Type B pancreatic cell (in vitro differentiated cells): ENCODE results near the gene SPATS1. TPM values are rescaled to one million over a fixed set of nuclear protein-coding genes. Genes with fewer than 3 reads are reported as not detected.
"Not testable (repeated sequence)": the region's sequence is repeated elsewhere in the genome, so short reads cannot be mapped to it uniquely, and the experiment has no call there.

Experiments
- DNase-seq: peaks from one replicate; pipeline ENCODE4 v3.0.0; 2021; ENCODE audit warnings: mixed read lengths; ENCODE audit not compliant: unreplicated experiment; ENCODE audit errors: extremely low spot score
- H3K27ac Mint-ChIP-seq: 2 replicates; pipeline ENCODE4 v1.8.0; 2021; ENCODE audit warnings: mild to moderate bottlenecking, mixed read lengths
- H3K27me3 Mint-ChIP-seq: 2 replicates; pipeline ENCODE4 v1.8.0; 2021; ENCODE audit warnings: mixed read lengths
- H3K36me3 Mint-ChIP-seq: 2 replicates; pipeline ENCODE4 v1.8.0; 2021; ENCODE audit warnings: mixed read lengths
- H3K4me1 Mint-ChIP-seq: one replicate; pipeline ENCODE4 v1.8.0; 2021; ENCODE audit warnings: mixed read lengths; ENCODE audit not compliant: unreplicated experiment
- H3K4me3 Mint-ChIP-seq: 2 replicates; pipeline ENCODE4 v1.8.0; 2021; ENCODE audit warnings: mild to moderate bottlenecking, mixed read lengths
- H3K9me3 Mint-ChIP-seq: 2 replicates; pipeline ENCODE4 v1.8.0; 2021; ENCODE audit warnings: mixed read lengths
- total RNA-seq: library from RNA; stranded (reverse); gene quantifications from 2 replicates; pipeline ENCODE4 v1.2.1, GENCODE V29; 2021; ENCODE audit warnings: low replicate concordance
- TF ChIP-seq, protein P1 (sequence below): fragments of 200-600 bp; sonication (generic); conservative IDR thresholded peaks from 2 replicates; pipeline ENCODE4 v1.5.0; 2021; ENCODE audit warnings: antibody characterized with exemption, mild to moderate bottlenecking

The SPATS1 gene
- total RNA-seq, 1 donor from 2014 or later, result not detected

DNA sequence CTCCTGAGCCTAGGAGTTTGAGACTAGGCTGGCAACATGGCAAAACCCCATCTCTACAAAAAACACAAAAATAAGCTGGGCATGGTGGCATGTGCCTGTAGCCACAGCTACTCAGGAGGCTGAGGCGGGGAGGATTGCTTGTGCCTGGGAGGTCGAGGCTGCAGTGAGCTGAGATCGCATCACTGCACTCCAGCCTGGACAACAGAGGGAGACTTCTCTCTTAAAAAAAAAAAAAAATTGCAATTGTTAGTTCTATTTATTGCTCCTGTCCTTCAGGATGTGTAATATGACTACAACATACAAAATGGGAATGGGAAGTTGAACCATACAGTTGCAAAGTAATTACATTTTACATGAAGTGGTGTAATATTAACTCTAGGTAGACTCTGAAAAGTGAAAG is 21.2 kb upstream of the SPATS1 start:
- Mint-ChIP-seq H3K36me3 (no peaks in the 10 kb centered on the region), H3K27ac (no peak overlapping the region), H3K9me3 (no peaks in the 10 kb centered on the region), H3K27me3 (peaks cover 47% of the 10 kb centered on the region), H3K4me3 (no peak overlapping the region), H3K4me1 (no peaks in the 10 kb centered on the region)
- TF ChIP-seq, protein P1, sequence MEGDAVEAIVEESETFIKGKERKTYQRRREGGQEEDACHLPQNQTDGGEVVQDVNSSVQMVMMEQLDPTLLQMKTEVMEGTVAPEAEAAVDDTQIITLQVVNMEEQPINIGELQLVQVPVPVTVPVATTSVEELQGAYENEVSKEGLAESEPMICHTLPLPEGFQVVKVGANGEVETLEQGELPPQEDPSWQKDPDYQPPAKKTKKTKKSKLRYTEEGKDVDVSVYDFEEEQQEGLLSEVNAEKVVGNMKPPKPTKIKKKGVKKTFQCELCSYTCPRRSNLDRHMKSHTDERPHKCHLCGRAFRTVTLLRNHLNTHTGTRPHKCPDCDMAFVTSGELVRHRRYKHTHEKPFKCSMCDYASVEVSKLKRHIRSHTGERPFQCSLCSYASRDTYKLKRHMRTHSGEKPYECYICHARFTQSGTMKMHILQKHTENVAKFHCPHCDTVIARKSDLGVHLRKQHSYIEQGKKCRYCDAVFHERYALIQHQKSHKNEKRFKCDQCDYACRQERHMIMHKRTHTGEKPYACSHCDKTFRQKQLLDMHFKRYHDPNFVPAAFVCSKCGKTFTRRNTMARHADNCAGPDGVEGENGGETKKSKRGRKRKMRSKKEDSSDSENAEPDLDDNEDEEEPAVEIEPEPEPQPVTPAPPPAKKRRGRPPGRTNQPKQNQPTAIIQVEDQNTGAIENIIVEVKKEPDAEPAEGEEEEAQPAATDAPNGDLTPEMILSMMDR, result no peak
- no peak for DNase-seq

DNA sequence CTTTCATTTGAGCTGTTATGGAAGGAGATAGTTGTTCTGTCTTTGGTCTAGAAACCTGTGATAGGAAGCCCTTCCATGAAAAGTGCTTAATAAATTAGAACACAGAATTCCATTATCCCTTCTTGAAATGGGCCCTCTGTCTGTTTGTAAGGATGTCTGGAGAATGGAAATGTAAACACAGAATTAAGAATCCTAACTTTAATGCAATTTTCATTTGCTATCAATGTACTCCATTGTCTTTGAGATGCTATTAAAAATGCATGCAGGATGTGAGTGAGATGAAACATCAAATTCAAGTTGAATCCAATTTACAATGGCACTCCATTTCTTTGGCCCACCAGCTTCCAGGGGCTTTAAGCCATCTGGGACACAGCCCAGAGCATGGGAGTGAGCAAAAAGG is 15.4 kb upstream of the SPATS1 start:
- Mint-ChIP-seq H3K9me3 (no peaks in the 10 kb centered on the region), H3K27ac (no peak overlapping the region), H3K4me3 (no peak overlapping the region), H3K4me1 (no peaks in the 10 kb centered on the region), H3K36me3 (no peaks in the 10 kb centered on the region), H3K27me3 (peaks cover 35% of the 10 kb centered on the region)
- TF ChIP-seq, protein P1, result no peak
- DNase-seq, result no peak

GRCh38 chr6:44327760-44328159 is 14.7 kb upstream of the SPATS1 start:
- no peaks in the 10 kb centered on the region for H3K36me3 Mint-ChIP-seq

DNA sequence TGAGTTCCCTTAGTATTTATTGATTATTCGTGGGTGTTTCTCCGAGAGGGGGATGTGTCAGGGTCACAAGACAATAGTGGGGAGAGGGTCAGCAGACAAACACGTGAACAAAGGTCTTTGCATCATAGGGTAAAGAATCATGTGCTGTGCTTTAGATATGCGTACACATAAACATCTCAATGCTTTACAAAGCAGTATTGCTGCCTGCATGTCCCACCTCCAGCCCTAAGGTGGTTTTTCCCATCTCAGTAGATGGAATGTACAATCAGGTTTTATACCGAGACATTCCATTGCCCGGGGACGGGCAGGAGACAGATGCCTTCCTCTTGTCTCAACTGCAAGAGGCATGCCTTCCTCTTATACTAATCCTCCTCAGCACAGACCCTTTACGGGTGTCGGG is 14.2 kb upstream of the SPATS1 start:
- H3K27ac Mint-ChIP-seq, result peak overlapping the region; percentile 52
- not testable (repeated sequence) for H3K4me3 Mint-ChIP-seq

More at GRCh38 chr6:44327760-44328159, 14.7 kb upstream of the SPATS1 start:
- Mint-ChIP-seq H3K27me3 (peaks cover 38% of the 10 kb centered on the region), H3K9me3 (no peaks in the 10 kb centered on the region), H3K27ac (no peak overlapping the region), H3K4me1 (no peaks in the 10 kb centered on the region), H3K4me3 (no peak overlapping the region)
- no peak for DNase-seq
- TF ChIP-seq, protein P1, result no peak

DNA sequence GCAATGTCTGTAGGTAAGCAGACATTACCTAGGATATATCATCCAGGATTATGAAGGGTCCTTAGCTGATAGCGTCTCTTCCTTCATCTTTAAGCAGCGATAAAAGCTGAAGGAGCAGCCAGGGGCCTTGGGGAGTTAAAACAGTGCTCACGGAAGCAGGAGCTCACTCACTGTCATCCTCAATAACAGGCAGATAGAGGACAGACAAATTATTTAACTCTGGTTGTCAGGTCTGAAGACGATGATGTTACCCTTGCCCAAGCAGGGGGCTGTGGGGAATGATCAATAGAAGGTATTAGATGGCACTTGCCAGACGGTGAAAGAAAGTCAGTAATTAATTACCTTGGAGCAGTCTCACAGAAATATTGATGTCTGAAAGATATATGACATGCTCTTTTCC is 12.6 kb upstream of the SPATS1 start:
- Mint-ChIP-seq H3K36me3 (no peaks in the 10 kb centered on the region), H3K4me1 (peaks cover 4% of the 10 kb centered on the region), H3K9me3 (no peaks in the 10 kb centered on the region), H3K27me3 (peaks cover 41% of the 10 kb centered on the region), H3K27ac (no peak overlapping the region), H3K4me3 (no peak overlapping the region)
- TF ChIP-seq, protein P1, result no peak
- no peak for DNase-seq

More for the DNA sequence above, 14.2 kb upstream of the SPATS1 start:
- not testable (repeated sequence) for H3K4me1 Mint-ChIP-seq, H3K36me3 Mint-ChIP-seq, H3K9me3 Mint-ChIP-seq, DNase-seq
- peaks cover 39% of the 10 kb centered on the region for H3K27me3 Mint-ChIP-seq

- H3K27ac Mint-ChIP-seq, result no peak overlapping the region
- no peak overlapping the region for H3K4me3 Mint-ChIP-seq
- no peaks in the 10 kb centered on the region for H3K9me3 Mint-ChIP-seq
- DNase-seq, result no peak
- H3K4me1 Mint-ChIP-seq, result peaks cover 4% of the 10 kb centered on the region
- TF ChIP-seq, protein P1, result no peak
- no peaks in the 10 kb centered on the region for H3K36me3 Mint-ChIP-seq
- peaks cover 54% of the 10 kb centered on the region for H3K27me3 Mint-ChIP-seq
Measured at GRCh38 chr6:44332585-44332984, 9.9 kb upstream of the SPATS1 start.
